ENCODE measurements around the gene MPND.

DNA sequence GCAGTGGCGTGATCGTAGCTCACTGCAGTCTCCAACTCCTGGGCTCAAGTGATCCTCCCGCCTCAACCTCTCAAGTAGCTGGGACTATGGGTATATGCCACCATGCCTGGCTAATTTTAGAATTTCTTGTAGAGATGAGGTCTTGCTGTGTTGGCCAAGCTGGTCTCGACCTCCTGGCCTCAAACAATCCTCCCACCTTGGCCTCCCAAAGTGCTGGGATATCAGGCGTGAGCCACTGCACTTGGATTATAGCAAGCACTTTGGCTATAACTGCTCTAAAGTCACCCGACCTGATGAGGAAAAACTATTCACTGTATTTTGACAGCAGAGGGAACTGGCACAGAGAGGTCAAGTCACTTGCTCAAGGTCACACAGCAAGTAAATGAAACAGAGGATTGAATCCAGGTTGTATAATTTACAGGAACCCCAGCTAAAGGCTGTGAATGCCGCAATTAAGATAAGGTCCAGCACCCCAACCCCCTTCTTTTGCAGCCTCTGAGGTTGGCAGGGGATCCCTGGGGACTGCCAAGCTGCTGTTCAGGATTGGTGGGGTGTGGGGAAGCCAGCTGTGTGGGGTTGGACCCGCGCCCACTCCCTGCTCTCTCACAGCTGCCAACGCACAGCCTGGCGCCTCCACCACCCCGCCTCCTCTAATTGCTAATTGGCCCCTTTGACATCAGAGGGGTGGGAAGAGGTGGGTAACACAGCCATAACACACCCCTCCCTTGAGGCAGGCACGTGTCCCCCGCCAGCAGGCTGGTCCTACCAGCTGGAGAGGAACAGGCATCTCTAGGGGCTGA lies 47.2 kb upstream of the MPND start:
- TF ChIP-seq, protein P1, sequence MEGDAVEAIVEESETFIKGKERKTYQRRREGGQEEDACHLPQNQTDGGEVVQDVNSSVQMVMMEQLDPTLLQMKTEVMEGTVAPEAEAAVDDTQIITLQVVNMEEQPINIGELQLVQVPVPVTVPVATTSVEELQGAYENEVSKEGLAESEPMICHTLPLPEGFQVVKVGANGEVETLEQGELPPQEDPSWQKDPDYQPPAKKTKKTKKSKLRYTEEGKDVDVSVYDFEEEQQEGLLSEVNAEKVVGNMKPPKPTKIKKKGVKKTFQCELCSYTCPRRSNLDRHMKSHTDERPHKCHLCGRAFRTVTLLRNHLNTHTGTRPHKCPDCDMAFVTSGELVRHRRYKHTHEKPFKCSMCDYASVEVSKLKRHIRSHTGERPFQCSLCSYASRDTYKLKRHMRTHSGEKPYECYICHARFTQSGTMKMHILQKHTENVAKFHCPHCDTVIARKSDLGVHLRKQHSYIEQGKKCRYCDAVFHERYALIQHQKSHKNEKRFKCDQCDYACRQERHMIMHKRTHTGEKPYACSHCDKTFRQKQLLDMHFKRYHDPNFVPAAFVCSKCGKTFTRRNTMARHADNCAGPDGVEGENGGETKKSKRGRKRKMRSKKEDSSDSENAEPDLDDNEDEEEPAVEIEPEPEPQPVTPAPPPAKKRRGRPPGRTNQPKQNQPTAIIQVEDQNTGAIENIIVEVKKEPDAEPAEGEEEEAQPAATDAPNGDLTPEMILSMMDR (IDR thresholded peaks at IDR 0.05): no peak
- TF ChIP-seq POLR2A (IDR thresholded peaks at IDR 0.05): no peak

Data from thyroid gland (tissue), 4 donors.